ENCODE results near the gene SLC7A7. TPM values are rescaled to one million over a fixed set of nuclear protein-coding genes. Genes with fewer than 3 reads are reported as not detected.
A peak's percentile ranks its signal among the peaks of the same experiment; 100 is the strongest.

The SLC7A7 gene
- total and polyA plus RNA-seq, 2 of the 13 experiments (the other 11 are each of a cell fraction or from before 2014, with no cell fraction given) = 0.13 to 0.63 TPM

DNA sequence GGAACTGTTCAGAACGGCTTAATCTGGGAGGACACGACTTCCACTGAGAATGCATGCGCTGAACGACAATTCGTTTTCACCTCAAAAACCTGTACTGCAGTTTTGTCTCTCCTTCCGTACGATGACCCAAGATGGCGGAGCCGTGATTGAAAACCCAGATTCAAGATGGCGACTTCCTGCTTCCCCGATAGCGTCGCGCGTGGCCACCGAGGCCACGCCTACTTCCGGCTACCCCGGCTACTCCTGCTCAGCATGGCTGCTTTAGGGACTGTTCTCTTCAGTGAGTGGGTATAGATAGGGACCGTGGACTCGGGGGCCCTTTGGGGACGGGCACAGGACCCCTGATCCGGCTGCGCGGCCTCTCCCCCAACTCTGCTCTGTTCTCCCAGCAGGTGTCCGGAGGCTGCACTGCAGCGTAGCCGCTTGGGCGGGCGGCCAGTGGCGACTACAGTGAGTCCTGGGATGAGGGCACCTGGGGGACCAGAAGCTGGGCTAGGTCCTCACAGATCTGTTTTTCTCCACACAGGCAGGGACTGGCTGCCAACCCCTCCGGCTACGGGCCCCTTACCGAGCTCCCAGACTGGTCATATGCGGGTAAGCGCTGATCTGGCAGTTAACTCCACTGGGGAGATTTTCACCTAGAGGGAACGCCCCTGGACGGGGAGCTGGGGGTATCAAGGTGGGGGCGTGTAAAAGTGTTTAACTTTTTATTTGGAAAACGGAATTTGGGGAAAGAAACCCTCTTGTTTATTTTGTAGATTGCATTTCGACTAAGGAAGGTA lies 14.6 kb upstream of the SLC7A7 start, which contains the start of gene MRPL52 (continued):
- 0 out of 2 replicates have a peak, but pooled peaks have one; percentile 68 for TF ChIP-seq RCOR2 (CRISPR knock-in tag; IDR thresholded peaks at IDR 0.05)
- no peak for TF ChIP-seq SRSF4 (IDR thresholded peaks at IDR 0.05; ENCODE audit: low read depth, low read length, poor library complexity, severe bottlenecking)
- peak; percentile 96 for TF ChIP-seq NFRKB (IDR thresholded peaks at IDR 0.05)
- no peak for TF ChIP-seq ZNF850 (CRISPR knock-in tag; conservative IDR thresholded peaks at IDR 0.05)
- TF ChIP-seq MIXL1 (CRISPR knock-in tag; IDR thresholded peaks at IDR 0.05) = no peak
- no peak for TF ChIP-seq NFYB (CRISPR knock-in tag; IDR thresholded peaks at IDR 0.05)
- TF ChIP-seq ZNF879 (CRISPR knock-in tag; IDR thresholded peaks at IDR 0.05) = no peak; the same call in 1 of the 2 replicates
- TF ChIP-seq, protein P1, sequence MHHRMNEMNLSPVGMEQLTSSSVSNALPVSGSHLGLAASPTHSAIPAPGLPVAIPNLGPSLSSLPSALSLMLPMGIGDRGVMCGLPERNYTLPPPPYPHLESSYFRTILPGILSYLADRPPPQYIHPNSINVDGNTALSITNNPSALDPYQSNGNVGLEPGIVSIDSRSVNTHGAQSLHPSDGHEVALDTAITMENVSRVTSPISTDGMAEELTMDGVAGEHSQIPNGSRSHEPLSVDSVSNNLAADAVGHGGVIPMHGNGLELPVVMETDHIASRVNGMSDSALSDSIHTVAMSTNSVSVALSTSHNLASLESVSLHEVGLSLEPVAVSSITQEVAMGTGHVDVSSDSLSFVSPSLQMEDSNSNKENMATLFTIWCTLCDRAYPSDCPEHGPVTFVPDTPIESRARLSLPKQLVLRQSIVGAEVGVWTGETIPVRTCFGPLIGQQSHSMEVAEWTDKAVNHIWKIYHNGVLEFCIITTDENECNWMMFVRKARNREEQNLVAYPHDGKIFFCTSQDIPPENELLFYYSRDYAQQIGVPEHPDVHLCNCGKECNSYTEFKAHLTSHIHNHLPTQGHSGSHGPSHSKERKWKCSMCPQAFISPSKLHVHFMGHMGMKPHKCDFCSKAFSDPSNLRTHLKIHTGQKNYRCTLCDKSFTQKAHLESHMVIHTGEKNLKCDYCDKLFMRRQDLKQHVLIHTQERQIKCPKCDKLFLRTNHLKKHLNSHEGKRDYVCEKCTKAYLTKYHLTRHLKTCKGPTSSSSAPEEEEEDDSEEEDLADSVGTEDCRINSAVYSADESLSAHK (CRISPR knock-in tag; IDR thresholded peaks at IDR 0.05; ENCODE audit: borderline replicate concordance) = no peak
- TF ChIP-seq, protein P2, sequence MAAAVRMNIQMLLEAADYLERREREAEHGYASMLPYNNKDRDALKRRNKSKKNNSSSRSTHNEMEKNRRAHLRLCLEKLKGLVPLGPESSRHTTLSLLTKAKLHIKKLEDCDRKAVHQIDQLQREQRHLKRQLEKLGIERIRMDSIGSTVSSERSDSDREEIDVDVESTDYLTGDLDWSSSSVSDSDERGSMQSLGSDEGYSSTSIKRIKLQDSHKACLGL (CRISPR knock-in tag; IDR thresholded peaks at IDR 0.05) = peak; percentile 89
- peak; percentile 86; the same call in 1 of the 2 replicates for TF ChIP-seq ZNF101 (CRISPR knock-in tag; IDR thresholded peaks at IDR 0.05; ENCODE audit: borderline replicate concordance, low read depth)
- peak; percentile 53 for TF ChIP-seq KDM4B (CRISPR knock-in tag; IDR thresholded peaks at IDR 0.05)
- TF ChIP-seq, protein P3, sequence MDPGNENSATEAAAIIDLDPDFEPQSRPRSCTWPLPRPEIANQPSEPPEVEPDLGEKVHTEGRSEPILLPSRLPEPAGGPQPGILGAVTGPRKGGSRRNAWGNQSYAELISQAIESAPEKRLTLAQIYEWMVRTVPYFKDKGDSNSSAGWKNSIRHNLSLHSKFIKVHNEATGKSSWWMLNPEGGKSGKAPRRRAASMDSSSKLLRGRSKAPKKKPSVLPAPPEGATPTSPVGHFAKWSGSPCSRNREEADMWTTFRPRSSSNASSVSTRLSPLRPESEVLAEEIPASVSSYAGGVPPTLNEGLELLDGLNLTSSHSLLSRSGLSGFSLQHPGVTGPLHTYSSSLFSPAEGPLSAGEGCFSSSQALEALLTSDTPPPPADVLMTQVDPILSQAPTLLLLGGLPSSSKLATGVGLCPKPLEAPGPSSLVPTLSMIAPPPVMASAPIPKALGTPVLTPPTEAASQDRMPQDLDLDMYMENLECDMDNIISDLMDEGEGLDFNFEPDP (CRISPR knock-in tag; conservative IDR thresholded peaks at IDR 0.05) = no peak
- TF ChIP-seq HIVEP1 (CRISPR knock-in tag; IDR thresholded peaks at IDR 0.05) = peak; percentile 71
- TF ChIP-seq, protein P4, sequence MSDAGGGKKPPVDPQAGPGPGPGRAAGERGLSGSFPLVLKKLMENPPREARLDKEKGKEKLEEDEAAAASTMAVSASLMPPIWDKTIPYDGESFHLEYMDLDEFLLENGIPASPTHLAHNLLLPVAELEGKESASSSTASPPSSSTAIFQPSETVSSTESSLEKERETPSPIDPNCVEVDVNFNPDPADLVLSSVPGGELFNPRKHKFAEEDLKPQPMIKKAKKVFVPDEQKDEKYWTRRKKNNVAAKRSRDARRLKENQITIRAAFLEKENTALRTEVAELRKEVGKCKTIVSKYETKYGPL (CRISPR knock-in tag; IDR thresholded peaks at IDR 0.05) = no peak; the same call in 1 of the 2 replicates
- TF ChIP-seq SRY (CRISPR knock-in tag; IDR thresholded peaks at IDR 0.05) = peak; percentile 97
- TF ChIP-seq YEATS2 (CRISPR knock-in tag; IDR thresholded peaks at IDR 0.05; ENCODE audit: borderline replicate concordance) = peak; percentile 87; the same call in 1 of the 2 replicates
- TF ChIP-seq, protein P5, sequence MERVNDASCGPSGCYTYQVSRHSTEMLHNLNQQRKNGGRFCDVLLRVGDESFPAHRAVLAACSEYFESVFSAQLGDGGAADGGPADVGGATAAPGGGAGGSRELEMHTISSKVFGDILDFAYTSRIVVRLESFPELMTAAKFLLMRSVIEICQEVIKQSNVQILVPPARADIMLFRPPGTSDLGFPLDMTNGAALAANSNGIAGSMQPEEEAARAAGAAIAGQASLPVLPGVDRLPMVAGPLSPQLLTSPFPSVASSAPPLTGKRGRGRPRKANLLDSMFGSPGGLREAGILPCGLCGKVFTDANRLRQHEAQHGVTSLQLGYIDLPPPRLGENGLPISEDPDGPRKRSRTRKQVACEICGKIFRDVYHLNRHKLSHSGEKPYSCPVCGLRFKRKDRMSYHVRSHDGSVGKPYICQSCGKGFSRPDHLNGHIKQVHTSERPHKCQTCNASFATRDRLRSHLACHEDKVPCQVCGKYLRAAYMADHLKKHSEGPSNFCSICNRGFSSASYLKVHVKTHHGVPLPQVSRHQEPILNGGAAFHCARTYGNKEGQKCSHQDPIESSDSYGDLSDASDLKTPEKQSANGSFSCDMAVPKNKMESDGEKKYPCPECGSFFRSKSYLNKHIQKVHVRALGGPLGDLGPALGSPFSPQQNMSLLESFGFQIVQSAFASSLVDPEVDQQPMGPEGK (CRISPR knock-in tag; IDR thresholded peaks at IDR 0.05) = peak; percentile 52
- peak; percentile 76 for TF ChIP-seq ZEB1 (IDR thresholded peaks at IDR 0.05; ENCODE audit: insufficient replicate concordance, low read depth)
- TF ChIP-seq ZFX (CRISPR knock-in tag; IDR thresholded peaks at IDR 0.05; ENCODE audit: low read depth) = peak; percentile 85
- peak; percentile 63; the same call in 1 of the 2 replicates for TF ChIP-seq ZNF567 (CRISPR knock-in tag; IDR thresholded peaks at IDR 0.05; ENCODE audit: borderline replicate concordance)
- no peak; the same call in 1 of the 2 replicates for TF ChIP-seq ZFP41 (CRISPR knock-in tag; IDR thresholded peaks at IDR 0.05; ENCODE audit: borderline replicate concordance)
- TF ChIP-seq ZBTB42 (CRISPR knock-in tag; IDR thresholded peaks at IDR 0.05) = peak; percentile 92; the same call in 1 of the 2 replicates
- peak; percentile 97 for TF ChIP-seq WIZ (CRISPR knock-in tag; IDR thresholded peaks at IDR 0.05)
- TF ChIP-seq HNF4A (CRISPR knock-in tag; IDR thresholded peaks at IDR 0.05) = no peak

All from HepG2 (cell line).